GM19240 (cell line): ENCODE measurements around the gene ID4.

Experiments used
- DNase-seq: peaks from one replicate; pipeline ENCODE4 v3.0.0; 2011; ENCODE audit warnings: low spot score; ENCODE audit not compliant: insufficient read length

Gene ID4

GRCh38 chr6:19857139-19857538 lies 20.0 kb downstream of the ID4 start:
- DNase-seq: no peak

GRCh38 chr6:19857703-19858102 lies 20.5 kb downstream of the ID4 start:
- DNase-seq: no peak

GRCh38 chr6:19860235-19860877 lies 23.2 kb downstream of the ID4 start:
- DNase-seq: no peak

GRCh38 chr6:19864285-19864684 lies 27.1 kb downstream of the ID4 start:
- DNase-seq: no peak

GRCh38 chr6:19865178-19865577 lies 28.0 kb downstream of the ID4 start:
- no peak for DNase-seq

GRCh38 chr6:19866173-19866984 lies 29.2 kb downstream of the ID4 start:
- DNase-seq: no peak

- no peak for DNase-seq
Observed at GRCh38 chr6:19866985-19867627, 29.9 kb downstream of the ID4 start.

- DNase-seq: no peak
Observed at GRCh38 chr6:19869464-19869863, 32.3 kb downstream of the ID4 start.

GRCh38 chr6:19870322-19870721 lies 33.2 kb downstream of the ID4 start:
- DNase-seq: no peak

GRCh38 chr6:19873031-19873430 lies 35.9 kb downstream of the ID4 start:
- no peak for DNase-seq

- no peak for DNase-seq
Observed at GRCh38 chr6:19876672-19877071, 39.5 kb downstream of the ID4 start.

- no peak for DNase-seq
Observed at GRCh38 chr6:19879663-19880062, 42.5 kb downstream of the ID4 start.

GRCh38 chr6:19880066-19880465 lies 42.9 kb downstream of the ID4 start:
- DNase-seq: no peak

- DNase-seq: no peak
Observed at GRCh38 chr6:19891451-19891850, 54.3 kb downstream of the ID4 start.
